WERI-Rb-1 (cell line): ENCODE results near the gene MYBPHL.

Experiments
- DNase-seq: peaks from one replicate; pipeline ENCODE4 v3.0.0-alpha.2; 2020
- H3K27ac ChIP-seq: fragments of 250-450 bp; sonication (Bioruptor Pico); 2 replicates; pipeline ENCODE4 v1.5.1; 2020; ENCODE audit warnings: mild to moderate bottlenecking, moderate library complexity
- H3K27me3 ChIP-seq: fragments of 250-450 bp; sonication (Bioruptor Pico); 2 replicates; pipeline ENCODE4 v1.5.1; 2021; ENCODE audit warnings: mild to moderate bottlenecking, low read depth, moderate library complexity; ENCODE audit not compliant: insufficient read depth, severe bottlenecking
- H3K36me3 ChIP-seq: fragments of 250-450 bp; sonication (Bioruptor Pico); 2 replicates; pipeline ENCODE4 v1.5.1; 2020; ENCODE audit warnings: mild to moderate bottlenecking, moderate library complexity
- H3K4me3 ChIP-seq: 2 replicates; pipeline ENCODE4 v1.5.1; 2011; ENCODE audit warnings: low read depth, mild to moderate bottlenecking, control low read depth, low read length
- H3K9me3 ChIP-seq: fragments of 250-450 bp; sonication (Bioruptor Pico); 2 replicates; pipeline ENCODE4 v1.5.1; 2021; ENCODE audit warnings: mild to moderate bottlenecking, moderate library complexity; ENCODE audit not compliant: severe bottlenecking
- TF ChIP-seq, protein P1 (sequence below): IDR thresholded peaks from 2 replicates; pipeline ENCODE4 v1.5.1; 2011; ENCODE audit warnings: low read depth, mild to moderate bottlenecking, control low read depth, inconsistent platforms, low read length

The MYBPHL gene

DNA sequence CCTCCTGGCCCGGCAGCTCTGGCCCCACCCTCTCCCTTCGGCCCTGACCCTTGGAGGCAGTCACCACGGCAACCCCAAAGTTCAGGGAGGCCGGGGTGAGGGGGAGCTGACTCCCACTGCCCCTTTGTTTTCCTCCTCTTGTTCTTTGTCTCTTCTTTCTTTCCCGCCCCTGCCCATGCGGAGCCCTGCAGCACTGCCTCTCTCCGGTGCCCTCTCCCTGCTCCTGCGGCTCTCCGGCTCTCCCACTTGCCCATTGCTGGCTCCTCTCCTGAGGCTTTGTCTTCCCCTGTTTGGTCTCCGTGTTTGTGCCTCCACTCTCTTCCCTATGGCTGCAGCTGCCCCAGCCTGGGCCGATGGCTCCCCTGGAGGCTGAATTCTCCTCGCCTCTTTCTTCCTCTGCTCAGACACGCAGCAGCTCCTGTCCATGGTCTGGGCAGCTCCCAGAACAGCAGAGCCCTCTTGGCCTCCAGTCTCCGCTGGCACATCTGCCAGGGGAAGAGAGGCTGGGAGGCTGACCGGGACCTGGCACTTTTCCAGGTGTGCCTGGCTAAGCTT, 51.6 kb downstream of the MYBPHL start:
- Histone ChIP-seq H3K36me3 (peaks cover 61% of the 10 kb centered on the region), H3K9me3 (peaks cover 10% of the 10 kb centered on the region), H3K4me3 (no peak overlapping the region; the same call in 1 of the 2 replicates), H3K27me3 (no peaks in the 10 kb centered on the region), H3K27ac (peak overlapping the region; percentile 82)
- TF ChIP-seq, protein P1, sequence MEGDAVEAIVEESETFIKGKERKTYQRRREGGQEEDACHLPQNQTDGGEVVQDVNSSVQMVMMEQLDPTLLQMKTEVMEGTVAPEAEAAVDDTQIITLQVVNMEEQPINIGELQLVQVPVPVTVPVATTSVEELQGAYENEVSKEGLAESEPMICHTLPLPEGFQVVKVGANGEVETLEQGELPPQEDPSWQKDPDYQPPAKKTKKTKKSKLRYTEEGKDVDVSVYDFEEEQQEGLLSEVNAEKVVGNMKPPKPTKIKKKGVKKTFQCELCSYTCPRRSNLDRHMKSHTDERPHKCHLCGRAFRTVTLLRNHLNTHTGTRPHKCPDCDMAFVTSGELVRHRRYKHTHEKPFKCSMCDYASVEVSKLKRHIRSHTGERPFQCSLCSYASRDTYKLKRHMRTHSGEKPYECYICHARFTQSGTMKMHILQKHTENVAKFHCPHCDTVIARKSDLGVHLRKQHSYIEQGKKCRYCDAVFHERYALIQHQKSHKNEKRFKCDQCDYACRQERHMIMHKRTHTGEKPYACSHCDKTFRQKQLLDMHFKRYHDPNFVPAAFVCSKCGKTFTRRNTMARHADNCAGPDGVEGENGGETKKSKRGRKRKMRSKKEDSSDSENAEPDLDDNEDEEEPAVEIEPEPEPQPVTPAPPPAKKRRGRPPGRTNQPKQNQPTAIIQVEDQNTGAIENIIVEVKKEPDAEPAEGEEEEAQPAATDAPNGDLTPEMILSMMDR: peak; percentile 24; the same call in 1 of the 2 replicates
- no peak for DNase-seq

DNA sequence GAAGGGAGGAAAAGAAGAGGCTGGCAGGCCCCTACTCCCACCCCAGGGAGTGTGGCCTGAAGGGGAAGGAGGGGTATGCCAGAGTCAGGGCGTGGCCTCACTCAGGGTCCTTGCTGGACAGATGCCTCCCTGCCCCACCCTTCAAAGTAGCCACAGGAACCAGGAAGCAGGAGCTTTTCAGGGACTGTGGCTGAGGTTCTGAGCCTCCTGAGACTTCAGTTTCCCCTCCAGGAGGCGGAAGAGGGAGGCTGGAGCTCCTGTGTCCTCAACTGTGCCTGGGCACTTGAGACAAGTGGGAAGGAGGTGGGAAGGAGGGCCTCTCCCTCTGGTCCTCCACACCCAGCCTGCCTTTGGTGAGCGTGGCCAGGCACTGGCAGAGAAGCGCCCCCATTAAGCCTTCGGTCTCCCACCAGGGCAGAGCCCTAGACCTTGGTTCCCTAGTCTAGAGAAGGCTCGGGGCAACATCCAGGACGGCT, 52.2 kb downstream of the MYBPHL start:
- TF ChIP-seq, protein P1: no peak
- Histone ChIP-seq H3K27ac (peak overlapping the region; percentile 82), H3K36me3 (peaks cover 59% of the 10 kb centered on the region), H3K27me3 (no peaks in the 10 kb centered on the region), H3K4me3 (no peak overlapping the region), H3K9me3 (peaks cover 10% of the 10 kb centered on the region)
- DNase-seq: peak; percentile 57

DNA sequence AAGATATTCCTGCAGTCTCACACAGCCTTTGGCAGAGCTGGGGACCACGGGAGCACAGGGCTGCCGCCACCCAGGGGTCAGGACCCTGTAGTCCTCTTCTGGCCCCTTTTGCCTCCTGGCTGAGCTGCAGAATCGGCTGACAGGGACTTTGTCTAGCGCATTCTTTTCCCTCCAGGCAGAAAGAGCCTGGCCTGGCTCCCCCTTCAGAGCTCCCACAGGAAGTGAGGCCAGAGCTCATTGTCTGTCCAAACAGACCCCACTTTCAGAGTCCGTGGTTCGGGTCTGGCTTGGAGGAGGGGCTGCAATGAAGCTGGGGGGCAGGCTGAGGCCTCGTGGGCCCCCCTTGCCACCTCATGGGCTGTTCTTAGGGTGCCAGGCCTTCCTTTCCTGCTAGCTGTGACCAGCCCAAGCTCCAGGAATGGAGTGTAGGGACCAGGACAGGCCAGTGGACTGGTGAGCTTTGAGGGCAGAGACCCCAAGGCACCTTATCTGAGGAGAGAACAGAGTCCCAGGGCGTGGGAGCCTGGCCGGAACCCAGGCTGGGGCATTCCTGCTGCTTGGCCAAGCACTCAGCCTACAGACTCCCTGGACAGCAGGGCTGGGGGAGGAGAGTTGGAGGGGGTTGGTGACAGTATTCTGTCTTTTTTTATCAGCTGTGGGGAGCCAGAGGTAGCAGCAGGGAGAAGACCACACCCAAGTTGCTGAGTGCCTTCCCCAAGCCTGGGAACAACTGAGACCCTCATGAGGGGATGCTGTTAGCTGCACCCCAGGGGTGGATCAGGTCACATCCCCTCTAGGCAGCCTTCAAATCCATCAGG, 52.8 kb downstream of the MYBPHL start:
- Histone ChIP-seq H3K27me3 (no peaks in the 10 kb centered on the region), H3K27ac (peak overlapping the region; percentile 82), H3K36me3 (peaks cover 53% of the 10 kb centered on the region), H3K9me3 (peaks cover 10% of the 10 kb centered on the region), H3K4me3 (no peak overlapping the region; the same call in 1 of the 2 replicates)
- TF ChIP-seq, protein P1: 0 out of 2 replicates have a peak, but pooled peaks have one; percentile 3
- no peak for DNase-seq

DNA sequence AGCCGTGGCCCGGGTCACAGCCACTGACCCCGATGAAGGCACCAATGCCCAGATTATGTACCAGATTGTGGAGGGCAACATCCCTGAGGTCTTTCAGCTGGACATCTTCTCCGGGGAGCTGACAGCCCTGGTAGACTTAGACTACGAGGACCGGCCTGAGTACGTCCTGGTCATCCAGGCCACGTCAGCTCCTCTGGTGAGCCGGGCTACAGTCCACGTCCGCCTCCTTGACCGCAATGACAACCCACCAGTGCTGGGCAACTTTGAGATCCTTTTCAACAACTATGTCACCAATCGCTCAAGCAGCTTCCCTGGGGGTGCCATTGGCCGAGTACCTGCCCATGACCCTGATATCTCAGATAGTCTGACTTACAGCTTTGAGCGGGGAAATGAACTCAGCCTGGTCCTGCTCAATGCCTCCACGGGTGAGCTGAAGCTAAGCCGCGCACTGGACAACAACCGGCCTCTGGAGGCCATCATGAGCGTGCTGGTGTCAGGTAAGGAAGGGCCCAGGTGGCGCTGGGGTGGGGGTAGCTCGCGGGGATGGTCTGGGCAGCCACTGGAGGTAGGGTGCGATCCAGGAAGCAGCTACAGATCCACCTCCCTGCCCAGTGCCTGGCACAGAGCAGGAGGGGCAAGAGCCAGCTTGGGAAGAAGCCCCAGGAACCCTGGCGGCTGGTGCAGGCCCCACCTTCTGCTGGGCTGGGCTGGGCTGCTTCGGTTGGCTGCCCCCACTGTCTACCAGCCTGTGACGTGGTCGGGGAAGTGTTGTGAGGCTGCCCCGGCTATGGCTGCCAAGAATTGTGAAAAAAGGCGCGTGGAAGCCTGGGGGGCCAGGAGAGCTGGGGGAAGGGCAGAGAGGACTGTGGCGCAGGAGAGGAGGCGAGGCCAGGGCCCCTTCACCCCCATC, 53.7 kb downstream of the MYBPHL start:
- H3K9me3 ChIP-seq: peaks cover 10% of the 10 kb centered on the region
- H3K27ac ChIP-seq: peak overlapping the region; percentile 82
- H3K27me3 ChIP-seq: no peaks in the 10 kb centered on the region
- H3K4me3 ChIP-seq: no peak overlapping the region
- TF ChIP-seq, protein P1: no peak
- no peak for DNase-seq
- peaks cover 44% of the 10 kb centered on the region for H3K36me3 ChIP-seq

GRCh38 chr1:109252167-109252892, 54.5 kb downstream of the MYBPHL start:
- DNase-seq: no peak
- TF ChIP-seq, protein P1: no peak
- peaks cover 10% of the 10 kb centered on the region for H3K9me3 ChIP-seq

More at GRCh38 chr1:109252167-109252892, 54.5 kb downstream of the MYBPHL start:
- H3K27ac ChIP-seq: no peak overlapping the region
- H3K27me3 ChIP-seq: no peaks in the 10 kb centered on the region
- no peak overlapping the region for H3K4me3 ChIP-seq
- peaks cover 43% of the 10 kb centered on the region for H3K36me3 ChIP-seq
